ENCODE results near the gene KLC1.

KLC1 gene

DNA sequence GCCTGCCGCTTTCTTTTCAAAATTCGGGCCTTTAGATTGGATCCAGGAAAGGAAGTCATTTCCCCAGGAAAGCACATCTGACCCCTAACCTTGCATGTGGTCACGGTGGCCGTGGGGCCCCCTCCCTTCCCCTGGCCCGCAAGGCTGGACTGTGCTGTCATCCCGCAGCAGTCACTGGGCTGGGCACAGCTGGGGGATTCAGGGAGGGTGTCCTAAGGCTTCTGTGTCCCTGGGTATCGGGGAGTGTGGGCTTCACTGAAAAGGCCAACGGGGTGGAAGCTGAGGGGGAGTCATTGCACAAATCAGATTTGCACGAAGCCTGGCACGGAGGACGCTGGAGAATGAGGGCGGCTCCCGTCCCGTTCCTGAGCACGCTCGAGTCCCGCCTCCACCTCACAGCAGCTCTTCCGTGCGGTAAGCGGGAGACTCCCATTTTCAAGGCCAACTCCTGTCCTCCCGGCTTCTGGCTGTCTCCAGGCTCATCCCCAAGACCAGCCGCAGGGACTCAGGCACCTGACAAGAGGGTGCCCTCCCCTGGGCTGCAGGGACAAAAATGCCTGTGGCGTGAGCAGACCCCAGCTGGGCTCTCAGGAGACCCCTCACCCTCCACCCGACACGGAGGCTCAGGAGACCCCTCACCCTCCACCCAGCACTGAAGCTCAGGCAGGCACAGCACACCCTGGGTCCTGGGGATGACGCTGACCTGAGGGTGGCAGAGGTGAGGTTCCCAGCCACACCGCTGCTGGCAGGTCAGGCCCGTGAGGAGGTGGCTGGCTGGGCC is 76.7 kb downstream of the KLC1 start:
- no peak for DNase-seq

DNA sequence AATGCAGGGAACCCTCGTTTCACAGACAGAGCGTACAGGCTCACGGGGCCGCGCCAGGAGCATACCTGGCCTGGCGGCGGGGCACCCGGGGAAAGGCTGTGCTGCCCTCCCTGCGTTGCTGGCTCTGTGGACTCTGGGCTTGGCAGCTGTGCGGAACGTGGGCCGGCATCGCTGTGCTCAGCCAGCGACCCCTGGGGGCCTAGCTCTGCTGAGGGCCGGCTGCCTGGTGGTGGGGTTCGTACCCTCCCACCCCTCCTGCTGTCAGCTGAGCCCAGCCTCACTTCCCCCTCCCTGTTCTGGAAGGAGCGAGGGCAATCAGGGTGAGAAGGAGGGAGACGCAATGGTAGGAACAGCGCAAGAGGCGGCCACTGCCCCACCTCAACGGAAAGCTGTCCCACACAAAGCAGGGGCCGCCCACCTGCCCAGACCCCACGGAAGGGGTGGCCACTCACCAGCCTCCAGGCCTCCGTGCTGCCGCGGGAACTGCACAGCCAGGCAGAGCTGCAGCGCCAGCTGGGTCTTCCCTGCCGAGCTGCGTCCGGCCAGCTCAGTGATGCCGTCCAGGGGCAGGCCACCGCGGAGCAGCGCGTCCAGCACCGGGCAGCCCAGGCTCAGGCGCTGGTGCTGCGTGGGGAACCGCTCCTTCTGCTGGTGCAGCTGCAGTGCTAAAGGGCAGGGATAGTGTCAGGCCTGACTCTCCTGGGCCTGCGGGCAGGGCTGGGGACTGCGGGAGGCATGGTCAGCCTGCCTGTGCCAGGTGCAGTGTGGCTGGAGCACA is 77.7 kb downstream of the KLC1 start:
- no peak for DNase-seq

DNA sequence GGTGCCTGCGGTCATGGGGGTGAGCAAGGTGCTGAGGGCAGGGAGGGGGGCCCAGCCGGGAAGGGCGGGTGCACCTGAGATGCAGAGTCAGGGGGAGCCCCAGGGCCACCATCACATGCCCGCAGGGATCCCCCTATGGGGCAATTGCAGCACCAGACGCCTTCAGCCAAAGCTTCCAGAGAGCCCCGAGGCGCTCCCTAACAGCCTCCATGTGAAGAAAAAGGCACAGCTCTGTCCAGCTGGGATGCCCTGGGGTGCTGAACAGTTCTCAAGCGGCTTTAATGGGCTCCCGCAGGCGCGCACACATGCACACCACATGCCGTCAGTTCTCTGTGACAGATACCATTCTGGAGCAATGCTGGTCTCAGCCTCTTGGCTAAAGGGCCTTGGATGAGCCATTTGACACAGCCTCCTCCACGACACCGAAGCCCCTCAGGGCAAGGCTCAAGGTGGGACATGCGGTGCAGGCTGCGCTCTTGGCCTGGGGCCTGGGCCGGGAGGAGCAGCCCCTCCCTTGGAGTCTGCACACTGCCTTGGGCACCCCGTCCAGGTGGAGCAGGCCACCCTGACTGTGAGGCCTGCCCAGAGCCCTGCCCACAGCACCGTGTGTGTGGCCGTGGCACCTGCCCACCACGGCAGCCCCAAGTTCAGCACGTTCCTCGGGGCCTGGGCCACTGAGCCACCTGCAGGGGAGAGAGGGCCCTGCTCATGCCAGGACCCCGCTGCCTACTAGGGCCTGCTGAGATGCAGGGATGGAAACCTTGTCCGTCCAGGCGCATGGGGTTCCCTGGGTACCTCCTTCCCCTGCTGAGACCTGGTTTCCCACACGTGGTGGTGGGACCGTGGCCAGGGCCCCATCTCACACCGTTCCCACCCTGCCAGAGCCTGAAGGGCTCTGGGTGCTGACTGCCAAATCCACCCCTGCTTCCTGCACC is 78.6 kb downstream of the KLC1 start:
- DNase-seq: no peak

DNA sequence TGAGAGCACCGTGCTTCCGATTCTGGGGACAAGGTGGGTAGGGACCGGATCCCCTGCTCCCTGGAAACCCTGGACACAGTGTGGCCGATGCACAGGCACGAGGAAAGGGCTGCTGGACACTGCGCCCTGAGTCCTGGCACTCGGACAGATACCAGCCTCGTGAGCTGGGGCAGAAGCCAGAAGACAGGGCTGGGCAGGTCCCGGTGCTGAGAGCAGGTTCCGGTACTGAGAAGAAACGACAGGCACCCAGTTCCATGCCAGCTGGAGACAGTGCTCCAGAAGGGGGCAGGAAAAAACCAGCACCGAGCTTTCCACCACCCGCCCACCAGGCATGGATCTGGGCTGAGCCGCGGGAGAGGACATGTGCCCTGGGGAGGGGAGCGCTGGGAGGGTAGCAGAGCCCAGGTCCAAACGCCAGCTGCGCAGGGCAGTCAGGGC is 79.8 kb downstream of the KLC1 start:
- DNase-seq: no peak

DNA sequence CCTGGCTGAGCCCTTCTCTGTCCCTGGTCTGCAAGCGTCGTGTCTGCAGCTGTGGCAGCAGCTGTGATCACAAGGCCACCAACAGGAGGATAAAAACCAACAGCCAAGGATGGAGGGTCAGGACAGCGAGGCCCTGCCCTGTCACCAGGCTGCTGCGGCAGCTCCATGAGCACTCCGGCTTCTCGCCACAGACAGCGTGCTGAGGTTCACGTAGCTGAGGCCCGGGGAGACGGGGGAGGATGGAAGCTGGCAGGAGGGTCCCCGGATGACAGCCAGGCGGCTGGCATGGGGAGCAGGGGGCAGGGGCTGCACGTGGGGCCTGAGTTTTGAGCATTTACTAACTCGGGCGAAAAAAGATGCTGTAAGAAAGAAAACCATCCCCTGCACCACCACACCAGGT is 80.8 kb downstream of the KLC1 start:
- no peak for DNase-seq

DNA sequence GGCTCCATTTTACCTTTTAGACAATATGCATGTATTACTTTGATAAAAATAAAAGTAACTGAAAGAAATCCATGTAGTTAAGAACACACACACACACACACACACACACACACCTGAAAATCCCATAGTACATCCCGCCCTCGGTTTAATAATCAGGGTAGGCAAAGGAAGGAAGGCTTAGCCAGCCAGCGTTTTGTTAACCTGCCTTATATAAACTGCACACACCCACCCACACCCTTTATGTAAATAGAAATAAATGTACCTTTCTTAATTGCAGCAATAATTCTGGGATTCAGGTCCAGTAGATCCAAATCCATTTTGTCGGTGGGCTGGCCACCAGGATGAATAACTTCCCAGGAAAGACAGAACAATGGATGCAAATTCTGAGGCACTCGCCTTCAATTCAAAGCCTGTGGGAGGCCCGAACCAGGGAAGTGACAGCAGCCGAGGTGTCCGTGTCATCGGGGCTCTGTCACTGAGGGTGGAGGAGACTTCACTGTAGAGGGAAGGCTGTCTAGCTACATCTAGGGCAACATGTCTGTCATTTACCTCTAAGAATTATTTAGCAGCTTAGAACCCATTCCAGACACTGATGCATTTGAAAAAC is 81.9 kb downstream of the KLC1 start:
- no peak for DNase-seq

DNA sequence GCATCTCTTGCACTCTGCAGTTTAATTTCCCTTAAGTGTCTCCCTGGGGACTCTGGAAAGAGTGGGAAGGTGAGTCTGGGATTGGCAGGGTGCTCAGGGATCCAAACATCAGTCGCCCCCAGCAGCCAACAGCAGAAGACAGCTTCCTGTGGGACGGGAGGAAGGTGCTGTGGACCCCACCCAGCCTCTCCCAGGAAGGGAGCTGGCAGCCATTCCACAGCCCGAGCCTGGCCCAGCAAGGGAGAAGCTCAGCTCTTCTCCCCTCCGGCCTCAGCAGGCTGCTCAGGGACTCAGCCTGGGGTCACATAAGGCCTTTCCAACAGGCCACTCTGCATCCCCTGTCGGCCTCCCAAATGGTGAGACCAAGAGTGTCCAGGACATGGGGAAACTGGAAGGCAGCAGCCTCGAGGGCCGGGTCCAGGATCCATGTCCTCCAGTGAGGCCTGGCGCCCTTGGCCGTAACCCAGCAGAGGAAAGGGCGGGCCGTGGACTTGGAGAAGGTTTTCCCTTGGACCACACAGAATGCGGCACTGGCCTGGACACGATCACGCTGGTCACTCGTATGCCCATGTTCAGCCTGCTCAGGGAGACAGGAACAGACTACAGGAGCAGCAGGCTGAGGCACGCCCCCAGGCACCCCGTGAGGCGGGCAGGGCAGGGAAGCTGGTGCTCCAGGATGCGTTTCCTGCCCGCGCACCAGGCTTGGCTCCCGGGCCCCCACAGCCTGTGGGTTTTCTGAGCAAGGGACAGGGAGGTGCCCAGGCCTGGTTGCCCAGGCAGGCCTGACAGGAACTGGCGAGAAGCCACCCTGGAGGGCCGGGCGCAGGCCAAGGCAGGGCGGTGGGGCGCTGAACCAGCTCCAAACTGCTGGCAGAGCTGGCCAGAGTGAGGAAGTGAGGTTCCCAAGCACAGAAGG is 82.8 kb downstream of the KLC1 start:
- DNase-seq: no peak

DNA sequence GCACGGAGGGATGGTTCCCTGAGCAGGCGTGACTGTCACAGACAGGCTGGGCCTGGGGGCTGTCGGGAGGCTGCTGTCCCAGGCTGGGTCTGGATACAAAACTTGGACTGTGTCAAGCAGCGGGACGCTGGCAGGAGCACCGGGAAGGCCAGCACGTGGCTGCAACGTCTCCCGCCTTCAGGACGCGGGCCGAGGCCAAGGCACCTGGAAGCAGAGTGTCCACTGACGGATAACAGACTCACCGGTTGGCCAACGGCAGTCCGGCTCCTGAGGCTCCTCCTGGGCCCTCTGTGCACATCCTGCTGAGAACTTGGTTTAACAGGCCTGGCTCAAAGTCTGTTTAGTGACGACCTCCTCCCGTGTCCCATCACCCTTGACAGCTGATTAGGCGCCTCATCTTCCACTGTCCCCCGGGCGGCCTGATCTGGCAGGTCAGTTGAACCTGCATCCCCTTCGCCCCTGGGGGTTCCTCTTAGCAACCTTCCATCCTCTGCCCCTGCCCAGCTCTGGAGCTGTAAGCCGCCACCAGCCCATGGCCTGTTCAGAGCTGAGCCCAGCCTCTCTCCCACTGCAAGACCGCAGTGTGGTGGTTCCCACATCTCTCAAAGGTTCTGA is 83.7 kb downstream of the KLC1 start:
- no peak for DNase-seq

DNA sequence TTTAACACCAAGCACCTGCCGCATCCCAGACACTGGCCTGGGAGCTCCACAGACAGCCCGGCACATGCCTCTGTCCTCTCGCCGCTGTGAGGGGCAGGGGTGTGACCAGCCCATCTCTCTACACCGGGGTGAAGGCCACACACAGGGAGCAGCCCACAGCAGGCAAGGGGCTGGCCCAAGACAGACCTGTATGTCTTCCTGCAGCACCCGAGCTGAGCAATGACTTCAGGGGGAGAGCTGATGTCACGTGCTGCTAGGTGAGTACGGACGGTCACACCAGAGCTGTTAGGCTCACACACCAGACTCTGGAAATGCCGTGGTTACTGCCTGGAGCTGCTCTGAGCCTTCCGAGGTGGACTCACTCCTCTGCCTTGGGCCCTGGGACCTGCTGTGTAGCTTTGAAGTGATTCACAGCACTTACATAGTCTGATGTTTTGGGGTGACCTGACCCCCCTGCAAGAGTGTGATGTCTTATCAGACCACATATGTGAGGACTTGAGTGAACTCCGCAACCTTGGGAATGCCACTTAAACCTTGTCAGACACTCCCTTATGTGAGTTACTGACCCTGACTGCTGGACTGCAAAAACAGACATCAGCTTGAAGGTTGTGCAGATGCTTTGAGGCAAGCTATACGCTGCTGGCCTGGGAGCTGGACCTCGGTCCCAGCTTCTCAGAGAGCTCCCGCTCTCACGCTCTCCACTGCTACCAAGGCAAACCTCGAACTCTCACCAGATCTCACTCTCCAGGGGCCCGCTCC is 84.5 kb downstream of the KLC1 start:
- no peak for DNase-seq

DNA sequence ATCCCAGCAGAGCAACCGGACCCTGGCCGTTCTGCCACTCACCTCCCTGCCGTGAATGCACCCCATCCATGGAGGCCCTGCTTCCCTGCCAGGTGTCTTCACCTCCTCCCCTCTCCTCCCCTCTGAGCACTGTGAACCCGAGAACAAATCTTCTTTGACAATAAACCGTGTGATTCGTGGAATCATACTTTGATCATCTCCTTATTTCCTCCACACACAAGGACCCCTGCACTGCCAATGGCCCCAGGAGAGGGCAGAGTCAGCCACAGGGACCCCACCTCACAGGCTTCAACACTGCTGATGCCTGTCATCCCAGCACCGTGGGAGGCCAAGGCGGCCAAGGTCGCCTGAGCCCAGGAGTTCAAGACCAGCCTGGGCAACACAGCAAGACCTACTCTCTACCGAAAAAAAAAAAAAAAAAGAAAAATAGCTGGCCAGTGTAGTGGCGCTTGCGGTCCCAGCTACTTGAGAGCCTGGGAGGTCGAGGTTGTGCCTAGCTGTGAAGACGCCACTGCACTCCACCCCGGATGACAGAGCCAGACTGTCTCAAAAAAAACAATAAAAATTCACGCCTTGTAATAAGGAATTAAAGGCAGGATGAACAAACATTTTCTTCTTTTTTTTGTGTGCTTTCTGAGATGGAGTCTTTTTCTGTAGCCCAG is 85.2 kb downstream of the KLC1 start:
- DNase-seq: no peak

DNA sequence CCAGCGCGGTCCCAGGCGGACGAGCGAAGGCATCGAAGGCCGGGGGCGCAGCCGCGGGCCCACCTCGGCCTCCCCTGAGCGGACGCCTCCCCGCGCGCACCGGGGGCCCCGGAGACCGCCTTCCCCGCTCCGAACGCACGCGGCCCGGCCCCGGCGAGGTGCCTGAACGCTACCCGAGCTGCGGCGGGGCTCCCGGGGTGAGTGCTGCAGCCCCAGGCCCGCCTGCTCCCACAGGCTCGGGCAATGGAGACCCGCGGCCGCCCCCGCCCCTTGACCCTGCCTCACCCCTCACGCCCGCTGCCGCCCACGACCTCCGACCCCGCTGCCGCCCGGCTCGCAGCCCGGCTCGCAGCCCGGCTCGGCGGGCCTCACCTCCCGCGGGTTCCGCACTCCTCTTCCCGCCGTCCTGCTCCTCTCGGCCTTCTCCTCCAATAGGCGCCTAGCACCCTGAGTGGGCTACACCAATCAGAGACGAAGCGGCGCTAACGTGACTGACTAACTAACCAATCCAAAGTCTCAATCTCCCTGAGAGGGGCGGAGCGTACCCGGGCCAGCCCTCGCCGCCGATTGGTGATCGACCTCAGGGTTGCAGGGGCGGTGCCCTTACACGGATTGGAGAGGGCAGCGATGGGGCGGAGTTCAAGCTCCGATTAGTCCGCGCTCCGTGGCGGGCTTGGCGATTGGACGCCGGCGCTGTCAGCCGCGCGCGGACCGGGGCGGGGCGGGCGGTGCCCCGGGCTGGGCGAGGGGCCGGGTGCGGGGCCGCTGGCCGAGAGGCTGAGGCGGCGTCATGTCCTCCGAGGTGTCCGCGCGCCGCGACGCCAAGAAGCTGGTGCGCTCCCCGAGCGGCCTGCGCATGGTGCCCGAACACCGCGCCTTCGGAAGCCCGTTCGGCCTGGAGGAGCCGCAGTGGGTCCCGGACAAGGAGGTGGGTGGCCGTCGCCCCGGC is 86.3 kb downstream of the KLC1 start, which contains the start of the genes XRCC3 and ZFYVE21:
TSS of gene XRCC3 (minus strand) at position 400 of the 949 bp plus-strand sequence. CDS start 4,364 bp downstream, outside the sequence.
TSS of gene ZFYVE21 (plus strand) at position 759 of the 949 bp plus-strand sequence. CDS start at position 791, 32 bp downstream.
- peak; percentile 100 for DNase-seq

DNA sequence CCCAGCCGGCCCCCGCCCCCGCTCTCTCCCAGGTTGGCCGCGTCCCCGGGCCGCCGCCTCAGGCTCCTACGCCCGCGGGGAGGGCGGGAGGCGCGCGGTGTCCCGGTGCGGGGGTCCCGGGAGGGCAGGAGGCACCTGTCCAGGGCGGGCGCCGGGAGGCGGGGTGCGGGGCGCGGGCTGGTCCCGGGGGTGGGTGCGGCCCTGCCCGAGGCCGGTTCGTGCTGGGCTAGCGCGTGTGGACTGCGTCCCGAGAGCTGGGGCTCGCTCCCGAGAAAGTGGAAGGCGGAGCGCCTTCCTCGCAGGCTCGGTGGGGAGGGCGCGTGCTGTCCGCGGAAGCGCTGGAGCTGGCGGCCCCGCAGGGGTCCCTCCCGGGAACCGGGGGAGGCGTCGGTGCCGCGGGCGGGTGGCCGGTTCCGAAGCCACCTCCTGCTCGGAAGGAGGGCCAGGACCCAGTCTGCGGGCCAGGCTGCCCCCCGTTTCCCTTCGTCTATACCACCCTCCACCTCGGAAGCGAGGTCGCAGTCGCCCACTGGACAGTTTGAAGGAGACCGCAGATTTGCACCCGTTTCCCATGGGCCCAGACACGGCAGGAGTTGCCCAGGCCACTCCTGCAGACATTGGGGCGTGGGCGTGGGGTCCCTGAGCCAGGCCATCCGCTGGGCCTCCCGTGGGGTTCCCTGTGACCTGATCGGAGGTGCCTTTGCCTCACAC is 87.2 kb downstream of the KLC1 start:
- DNase-seq: peak; percentile 19

DNA sequence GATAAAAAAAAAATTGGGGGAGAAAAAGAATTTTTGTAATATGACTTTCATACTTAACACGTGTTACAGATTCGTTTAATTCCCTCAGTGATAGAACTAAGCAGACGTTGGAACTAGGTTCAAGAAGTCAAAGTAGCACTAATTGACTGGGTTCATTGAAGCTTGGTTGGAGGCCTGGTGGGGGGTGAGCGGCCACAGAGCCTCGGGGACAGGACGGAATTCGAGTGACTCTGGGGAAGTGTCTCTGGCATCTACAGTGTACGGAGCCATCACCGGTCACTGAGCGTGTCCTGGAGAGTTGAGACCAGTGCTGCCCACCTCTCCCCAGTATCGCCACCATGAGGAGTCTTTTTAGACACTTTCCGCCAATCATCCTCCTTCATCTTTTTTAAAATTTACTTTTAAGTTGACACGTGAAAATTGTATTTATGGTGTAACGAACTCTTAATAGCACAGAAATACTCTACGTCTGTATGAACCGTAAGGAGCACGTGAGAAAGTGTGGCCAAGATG is 87.9 kb downstream of the KLC1 start:
- DNase-seq: no peak

DNA sequence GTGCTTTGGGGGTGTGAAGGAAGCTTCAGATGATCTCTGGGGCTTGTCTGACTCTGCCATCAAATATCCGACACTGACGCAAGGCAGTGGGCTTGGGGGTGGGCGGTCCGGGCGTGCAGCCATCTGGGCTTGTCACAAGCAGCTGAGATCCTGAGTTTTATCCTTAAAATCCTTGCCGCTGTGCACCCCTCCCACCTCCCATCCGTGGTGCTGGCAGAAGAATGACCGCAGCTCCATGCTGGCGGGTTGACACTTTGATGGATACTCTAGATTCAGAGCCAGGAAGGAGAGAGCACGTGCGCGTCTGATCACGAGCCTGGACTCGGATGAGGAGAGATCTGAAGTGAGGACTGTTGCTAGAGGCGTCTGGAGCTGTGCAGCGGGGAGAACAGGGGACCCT is 89.6 kb downstream of the KLC1 start:
- DNase-seq: no peak

DNA sequence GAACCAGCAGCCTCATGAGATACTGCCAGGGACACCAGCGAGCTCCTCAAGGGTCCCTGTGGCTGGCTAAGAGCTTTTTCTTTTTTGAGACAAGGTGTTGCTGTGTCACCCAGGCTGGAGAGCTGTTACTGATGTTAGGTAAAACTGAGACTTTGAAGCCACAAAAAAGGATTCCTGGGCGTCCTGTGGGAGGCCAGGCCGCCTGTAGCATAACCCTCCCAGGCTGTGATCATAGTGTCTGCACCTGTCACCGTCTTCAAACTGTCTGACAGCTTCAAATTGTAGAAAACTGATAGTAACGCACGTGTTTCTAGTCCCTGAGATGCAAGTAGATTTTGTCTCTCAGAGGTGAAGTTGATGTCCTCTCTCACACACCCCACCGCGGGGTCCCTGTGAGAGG is 90.7 kb downstream of the KLC1 start:
- no peak for DNase-seq

DNA sequence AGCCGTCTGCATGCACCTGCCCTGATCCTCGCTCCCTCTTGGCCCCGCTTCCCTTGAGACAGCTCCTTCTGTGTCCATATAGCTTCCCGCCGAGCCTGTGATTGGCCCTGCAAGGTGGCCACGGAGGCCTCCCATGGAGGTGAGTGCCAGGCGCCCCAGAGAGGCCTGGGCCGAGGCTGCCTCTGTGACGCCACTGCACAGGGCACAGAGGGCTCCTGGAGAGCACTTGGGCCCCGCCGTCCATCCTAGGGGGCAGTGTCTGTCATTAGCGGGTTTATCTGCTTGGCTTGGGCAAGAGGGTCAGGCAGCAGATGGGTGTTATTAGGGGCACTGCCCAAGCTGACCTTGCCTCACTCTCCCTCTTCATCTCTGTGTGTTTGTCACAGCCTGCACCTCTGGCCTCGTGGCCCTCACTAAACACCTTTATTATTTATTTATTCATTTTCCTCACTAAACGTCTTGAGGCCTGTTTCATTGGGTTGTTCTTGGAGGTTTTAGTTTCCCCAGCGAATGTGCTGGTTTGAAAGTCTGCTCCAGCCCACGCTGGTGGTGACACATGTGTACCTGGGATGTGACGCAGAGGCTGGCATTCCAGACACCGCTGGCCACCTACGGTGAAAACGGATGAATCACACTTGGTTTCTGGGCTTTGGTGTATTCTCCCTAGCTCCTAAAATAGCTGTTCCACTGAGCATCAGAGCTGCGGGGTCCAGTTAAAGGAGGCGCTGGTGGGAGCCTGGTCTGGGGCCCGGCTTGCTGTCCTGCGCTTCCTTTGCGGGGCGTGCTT is 92.5 kb downstream of the KLC1 start:
- no peak for DNase-seq

DNA sequence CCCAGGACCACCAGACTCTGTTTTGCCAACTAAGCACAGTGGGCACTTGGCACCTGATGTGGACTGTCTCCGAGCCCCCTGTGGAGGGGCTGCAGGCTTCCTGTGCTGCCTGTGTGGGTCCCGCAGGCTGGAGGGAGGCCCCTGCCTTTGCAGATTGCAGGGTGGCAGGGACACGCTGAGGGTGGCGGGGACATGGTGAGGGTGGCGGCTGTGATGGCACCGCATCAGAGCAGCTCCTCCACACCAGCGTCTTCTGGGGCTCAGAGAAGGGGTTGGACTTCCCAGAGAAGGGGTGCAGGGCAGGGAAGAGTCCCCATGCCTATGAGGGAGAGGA is 94.7 kb downstream of the KLC1 start:
- no peak for DNase-seq

All from activated CD4-positive, alpha-beta T cell treated with anti-CD3 and anti-CD28 coated beads, Interleukin-2, Interleukin-6, amounts not matched to agents 100 ng/mL and 50 ng/mL, durations not matched to agents 16 hours and 8 hours (primary cell).